GM19438 (cell line): ENCODE data around the gene DRC1.

Source experiments
- ATAC-seq: cut with Tn5 transposase; IDR thresholded peaks from one replicate; pipeline ENCODE4 v1.9.1; 2021; ENCODE audit warnings: low read depth; ENCODE audit not compliant: unreplicated experiment

Gene DRC1

DNA sequence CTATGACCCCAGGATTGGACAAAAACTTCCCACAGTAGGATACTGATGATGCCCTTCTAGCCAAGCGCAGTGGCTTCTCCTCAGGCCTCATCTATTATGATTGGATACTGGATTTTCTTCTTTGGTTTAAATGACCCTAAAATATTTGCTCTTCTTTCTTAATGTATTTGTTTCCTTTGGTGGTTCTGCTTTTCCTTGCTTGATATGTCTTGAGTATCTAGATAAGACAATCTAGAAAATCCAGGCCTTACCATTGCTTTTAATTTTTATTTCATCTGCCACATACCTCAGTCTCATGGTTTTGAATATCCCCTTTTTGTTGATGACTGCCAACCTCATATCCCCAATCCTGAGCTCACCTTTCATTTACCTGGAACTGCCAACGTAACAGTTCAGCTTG, 40.6 kb downstream of the DRC1 start:
- no peak for ATAC-seq

DNA sequence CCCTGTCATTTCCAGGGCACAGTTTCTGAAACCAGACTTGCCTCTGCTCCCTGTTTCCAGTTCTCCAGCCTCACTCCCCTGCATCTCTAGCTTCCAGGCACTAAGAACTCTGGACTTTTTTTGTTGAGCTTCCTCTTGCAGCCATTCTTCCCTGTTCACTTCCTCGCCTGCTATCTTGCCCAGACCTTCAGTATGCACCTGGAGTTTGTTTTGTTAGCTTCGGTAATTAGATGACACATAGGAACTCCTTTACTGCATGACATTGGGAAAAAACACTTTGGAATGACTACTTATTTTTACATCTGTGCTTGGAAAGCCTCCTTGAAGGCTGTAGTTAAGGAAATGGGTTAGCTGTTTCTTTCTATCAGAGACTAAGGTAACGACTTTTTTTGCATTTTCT, 41.0 kb downstream of the DRC1 start:
- ATAC-seq: no peak

DNA sequence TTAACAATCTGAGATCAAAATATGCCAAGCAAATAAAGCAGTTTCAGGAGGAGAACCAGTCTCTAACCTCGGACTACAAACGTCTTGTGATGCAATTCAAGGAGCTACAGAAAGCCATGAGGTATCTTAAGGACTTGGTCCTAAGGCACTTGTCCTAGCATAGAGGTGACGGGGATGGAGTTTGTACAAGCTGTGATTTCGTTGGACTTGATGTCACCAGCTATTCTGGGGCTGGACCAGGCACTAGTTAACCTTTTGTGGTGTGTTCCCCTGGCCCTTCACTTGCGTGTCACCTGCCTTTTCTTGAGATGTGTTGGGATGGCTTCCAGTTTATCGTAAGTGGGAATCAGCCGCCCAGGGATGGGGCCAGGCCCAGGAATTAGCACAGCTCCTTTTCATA, 42.5 kb downstream of the DRC1 start:
- ATAC-seq: no peak

DNA sequence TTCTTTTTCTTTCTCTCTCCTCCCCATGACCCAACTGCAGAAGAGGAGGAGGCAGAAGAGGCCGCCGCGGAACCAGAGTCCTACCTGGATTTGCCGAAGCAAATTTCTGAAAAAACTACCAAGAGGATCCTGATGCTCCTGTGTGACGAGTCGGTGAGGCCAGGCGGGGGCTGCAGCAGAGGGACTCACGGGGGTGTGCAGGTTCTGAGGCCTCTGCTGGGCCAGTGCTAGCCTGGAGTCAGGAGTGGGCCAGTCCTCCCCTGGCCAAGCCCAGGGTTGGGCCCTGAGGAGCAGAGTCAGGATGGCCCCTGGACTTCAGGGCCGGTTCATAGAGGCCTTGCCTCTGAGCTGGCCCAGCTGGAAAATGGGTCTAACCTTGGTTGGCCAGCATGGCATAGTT, 46.9 kb downstream of the DRC1 start:
- ATAC-seq: no peak

DNA sequence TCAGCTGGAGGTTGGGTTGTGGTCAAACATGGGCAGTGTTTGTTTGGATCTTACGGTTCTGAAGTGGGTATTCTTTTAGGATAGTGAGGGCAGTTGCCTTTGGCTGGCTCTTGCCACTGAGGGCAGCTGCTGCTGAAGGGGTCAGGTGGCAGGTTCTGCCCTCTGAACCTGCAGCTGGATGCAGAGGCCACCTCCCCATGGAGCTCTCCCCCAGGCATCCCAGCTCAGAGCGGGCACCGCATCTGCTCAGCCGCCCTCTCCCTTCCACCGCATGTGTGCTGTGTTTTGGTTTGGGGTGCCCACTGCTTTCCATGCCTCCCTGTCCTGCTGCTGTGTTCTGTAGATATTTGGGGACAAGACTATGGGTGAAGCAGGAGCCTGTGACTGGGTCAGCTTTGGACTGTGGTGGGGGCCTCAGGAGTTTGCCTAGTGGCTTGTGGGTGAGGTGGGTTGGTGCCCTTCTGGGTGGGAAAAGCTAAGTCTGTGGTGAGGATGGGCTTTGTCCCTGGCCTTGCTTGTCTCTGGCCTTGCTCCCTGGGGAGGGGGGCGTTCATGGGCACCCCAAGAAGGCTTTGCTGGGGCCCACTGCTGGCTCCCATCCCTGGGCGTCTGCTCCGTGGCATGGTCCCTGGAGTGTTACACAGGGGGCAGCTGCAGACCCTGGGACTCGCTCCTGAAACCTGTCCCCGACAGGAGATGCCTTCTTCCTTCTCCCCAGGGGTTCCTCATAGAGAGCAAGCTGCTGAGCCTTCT, 47.7 kb downstream of the DRC1 start:
- no peak for ATAC-seq

DNA sequence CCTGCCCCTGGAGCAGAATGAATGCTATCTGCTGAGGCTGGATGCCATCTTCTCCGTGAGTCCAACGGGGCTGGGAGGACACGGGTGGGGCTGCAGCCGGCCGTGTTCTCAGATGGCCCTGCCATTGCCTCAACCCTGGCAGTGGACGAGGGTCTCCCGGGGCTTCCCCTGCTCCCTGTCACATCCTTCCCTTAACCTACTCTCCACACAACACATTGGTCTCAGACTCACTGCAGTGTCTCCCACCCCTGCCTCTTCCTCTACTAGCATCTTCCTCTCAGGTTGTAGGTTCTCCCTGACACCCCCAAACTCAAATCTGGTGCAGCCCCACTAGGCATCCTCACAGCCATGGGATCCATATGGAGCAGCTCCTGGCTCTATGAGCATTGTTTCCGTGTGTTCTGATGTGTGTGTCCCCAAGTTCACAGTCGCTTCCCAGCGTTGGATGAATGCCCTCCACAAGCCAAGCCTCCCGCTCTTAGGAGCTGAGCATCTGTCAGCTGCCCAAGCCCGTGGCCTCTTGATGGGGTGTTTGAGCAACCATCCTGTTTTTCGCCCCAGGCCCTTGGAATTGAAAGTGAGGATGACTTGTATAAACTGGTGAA, 48.4 kb downstream of the DRC1 start:
- no peak for ATAC-seq

DNA sequence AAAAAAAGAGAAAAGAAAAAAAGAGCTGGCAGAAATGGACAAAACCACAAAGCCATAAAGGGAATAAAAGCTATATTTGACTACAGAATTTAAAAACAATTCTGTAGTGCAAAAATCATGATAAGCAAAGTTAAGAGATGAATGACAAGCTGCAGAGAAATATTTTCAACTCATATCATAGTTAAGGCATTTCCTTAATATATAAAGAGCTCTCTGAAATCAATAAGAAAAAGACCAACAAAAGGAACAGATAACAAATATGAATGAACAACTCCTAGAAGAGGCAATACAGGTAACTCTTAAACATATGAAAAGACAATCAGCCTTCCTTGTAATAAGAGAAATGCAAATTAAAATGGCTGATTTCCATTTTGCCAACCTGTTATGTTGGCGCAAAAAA, 50.0 kb downstream of the DRC1 start:
- no peak for ATAC-seq

DNA sequence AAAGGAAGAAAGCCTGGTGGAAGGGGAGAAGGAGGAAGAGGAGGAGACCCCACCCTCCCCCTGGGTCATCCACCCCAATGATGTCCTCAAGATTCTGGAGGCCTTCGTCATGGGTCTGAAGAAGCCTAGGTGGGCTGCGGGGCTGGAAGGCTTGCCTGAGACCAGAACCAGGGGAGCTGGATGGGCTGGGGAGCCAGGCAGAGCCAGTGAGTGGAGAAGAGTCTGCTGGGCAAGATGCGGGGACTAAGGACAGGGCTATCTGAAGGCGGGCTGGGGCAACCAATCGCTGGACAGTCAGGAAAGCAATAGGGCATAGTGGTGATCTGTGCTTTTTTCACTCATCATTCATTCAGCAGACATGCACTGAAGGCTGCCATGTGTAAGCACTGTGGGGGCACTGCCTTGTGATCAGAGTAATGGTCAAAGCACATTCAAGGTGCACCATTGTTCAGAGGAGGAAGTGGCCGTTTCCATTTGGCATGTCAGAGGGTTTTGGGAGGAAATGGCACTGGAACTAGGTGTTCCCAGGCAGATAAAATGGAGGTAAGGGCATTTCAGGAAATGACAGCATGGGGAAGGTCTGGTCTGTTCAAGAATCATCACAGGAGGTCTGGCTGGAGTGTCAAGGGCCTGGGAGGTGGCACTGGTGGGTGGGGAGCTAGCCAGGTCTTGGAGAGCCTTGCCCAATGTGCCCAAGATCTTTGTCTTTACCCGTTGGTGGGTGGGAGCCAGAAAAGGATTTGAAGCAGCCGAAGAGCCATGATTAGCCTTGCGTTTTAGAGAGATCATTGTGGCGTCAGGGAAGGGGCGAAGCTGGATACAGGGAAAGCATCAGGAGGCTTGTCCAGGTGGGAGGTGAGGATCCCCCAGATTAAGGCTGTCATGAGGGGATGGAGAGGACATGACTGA, 52.0 kb downstream of the DRC1 start:
- no peak for ATAC-seq

DNA sequence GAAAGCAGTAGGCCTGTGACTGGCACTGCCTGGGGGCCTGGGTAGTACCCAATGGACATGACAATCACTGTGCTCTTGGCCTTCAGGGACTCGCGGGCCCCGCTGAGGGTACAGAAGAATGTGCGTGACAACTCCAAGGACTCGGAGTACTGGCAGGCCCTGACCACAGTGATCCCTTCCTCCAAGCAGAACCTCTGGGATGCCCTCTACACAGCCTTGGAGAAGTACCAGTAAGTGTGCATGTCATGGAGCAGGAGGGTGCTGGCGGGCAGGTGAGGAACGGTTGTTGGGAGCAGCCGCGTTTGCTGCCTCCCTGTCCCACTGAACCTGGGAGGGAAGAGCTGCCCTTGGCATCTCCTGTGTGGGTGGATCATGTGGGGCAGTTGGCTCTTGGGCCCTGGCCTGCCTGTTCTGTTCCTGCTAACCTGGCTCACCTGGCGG, 52.9 kb downstream of the DRC1 start:
- ATAC-seq: no peak

DNA sequence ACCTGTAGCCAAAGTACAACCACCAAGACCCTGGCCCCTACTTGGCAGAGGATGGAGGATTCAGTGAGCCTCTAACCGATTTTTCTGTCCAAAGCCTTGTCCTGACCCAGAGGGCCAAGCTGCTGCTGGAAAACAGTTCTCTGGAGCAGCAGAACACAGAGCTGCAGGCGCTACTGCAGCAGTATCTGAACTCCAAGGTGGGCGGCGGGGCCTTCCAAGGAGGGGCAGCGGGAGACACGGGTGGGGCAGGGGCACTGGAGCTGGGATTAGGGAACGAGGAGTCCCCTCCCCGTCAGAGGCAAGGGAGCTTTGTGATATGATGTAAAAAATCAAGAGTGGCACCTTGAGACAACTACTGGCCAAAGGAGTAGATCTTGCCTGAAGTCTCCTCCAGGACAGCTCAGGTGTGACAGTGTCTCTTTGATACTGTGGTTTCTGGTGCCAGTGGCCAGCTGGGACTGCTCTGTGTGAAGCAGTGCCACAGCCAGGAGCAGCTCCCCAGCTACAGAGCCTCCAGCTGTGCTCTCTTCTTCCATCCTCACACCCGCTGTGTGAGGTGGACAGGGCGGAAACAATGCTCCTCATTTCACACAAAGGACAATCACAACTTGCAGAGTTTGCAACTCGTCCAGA, 53.4 kb downstream of the DRC1 start:
- no peak for ATAC-seq

DNA sequence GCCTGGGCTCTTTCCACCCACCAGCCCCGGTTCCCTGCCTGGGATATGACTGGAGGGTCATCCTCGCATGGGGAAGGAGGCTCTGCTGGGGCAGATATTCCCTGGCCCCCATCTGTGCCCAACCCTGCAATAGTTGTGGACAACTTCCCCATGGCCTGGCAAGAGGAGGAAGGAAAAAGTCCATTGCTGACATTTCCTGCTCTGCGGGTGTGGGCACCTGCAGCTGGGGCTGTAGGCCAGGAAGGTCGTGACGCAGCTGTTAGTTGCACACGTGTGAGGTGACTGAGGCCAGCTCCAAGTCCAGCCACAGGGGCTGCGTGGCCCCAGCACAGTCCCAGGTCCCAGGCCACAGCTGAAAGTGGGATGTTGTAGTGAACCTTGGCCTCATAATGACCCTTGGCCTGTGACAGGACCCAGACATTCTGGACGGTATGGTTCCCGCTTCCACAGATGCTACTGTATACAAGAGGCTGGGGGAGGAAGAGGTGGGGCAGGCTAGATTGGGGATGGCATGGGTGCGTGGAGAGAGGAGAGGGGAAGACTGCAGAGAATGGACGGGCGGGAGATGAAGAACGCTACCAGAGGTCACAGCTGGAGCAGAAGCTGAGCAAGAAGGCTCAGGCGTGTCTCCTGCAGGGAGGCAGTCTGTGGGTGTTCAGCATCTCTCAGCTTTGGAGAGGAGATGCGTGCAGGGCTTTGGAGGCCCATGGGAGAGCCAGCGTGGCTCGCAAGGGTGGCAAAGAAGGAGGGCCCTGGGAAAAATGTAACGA, 54.1 kb downstream of the DRC1 start:
- ATAC-seq: no peak

DNA sequence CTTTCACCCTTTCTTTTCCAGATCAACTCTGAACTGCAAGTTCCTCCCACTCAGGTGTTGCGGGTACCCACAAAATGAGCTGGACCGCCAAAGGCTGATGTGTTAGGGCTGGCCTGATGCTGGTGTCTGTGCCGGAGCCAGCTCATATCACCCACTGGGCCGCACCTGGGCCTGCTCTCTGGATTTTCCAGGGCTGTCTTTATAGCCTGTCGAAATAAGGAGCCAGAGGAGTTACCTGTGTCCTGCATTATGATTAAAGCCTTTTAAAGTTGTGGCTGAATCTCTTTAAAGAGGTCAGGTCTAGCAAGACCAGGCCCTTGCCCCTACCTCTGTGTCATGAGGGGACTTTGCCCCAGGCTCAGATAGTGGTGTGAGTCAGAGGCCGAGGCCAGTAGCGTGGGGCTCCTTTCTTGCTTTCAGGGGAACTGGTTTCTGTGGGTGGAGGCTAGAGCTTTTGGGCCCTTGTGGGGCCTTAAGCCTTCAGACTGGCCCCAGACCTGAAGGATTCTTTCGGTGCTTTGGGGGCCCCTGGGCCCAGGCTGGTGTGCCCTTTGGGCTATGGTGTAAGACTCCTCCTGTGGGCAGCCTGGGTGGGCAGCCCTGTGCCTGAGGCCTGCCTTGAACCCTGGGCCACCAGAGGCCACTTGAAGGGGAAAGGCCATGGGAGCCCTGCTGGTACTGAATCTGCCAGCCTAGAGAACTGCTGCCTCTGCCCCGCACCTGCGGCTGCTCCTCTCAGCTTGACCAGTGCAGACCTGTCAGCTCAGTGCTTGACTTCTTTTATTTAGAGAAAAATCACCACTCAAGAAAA, 54.9 kb downstream of the DRC1 start:
- no peak for ATAC-seq

DNA sequence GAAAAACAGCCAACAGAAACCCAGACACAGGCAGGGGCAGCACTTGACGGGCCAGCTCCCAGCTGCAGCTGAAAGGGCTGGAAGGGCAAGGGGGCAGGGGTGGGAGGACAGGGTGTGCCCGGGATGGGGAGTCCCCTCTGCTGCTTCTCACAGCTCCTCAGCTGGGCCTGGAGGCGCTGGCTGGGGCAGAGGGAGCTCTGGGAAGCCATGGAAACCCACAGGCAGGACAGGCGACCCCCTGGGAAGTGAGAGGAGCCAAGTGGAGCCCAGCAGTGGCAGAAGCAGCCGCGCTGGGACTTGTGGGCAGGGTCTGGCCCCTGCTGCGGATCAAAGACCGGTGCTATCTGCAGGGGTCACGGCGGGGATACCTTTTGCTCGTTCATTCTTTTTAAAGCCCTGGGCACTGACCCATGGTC, 55.5 kb downstream of the DRC1 start:
- ATAC-seq: no peak

DNA sequence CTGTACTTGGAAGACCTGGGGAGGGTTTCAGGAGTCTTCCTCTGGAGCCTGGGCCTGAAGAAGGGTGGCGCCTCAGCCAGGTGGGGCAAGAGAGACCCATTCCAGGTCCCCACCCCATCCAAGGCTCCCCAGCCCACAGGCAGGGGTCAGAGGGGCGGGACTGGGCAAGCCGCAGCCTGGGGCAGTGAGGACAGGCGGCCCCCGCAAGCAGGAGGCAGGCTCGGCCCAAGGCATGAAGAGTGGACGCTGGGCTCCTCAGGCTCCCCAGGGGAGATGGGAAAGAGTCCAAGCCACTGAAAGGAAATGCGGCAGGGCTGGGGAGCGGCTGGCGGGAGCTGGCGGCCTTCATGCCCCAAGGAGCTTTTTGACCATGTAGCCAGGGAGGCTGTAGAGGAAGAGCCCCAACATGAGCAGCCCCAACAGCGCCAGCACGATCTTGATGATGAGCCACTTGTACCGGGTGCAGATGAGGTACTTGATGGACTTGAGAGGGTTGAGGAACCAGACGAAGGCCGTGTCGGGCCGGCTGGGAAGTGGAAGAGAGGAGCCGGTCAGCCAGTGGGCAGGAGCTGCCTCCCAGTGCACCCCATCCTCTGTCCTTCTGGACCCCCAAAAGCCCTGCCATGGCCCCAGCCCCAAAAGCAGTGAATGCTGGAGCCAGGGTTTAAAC, 56.1 kb downstream of the DRC1 start:
- no peak for ATAC-seq

DNA sequence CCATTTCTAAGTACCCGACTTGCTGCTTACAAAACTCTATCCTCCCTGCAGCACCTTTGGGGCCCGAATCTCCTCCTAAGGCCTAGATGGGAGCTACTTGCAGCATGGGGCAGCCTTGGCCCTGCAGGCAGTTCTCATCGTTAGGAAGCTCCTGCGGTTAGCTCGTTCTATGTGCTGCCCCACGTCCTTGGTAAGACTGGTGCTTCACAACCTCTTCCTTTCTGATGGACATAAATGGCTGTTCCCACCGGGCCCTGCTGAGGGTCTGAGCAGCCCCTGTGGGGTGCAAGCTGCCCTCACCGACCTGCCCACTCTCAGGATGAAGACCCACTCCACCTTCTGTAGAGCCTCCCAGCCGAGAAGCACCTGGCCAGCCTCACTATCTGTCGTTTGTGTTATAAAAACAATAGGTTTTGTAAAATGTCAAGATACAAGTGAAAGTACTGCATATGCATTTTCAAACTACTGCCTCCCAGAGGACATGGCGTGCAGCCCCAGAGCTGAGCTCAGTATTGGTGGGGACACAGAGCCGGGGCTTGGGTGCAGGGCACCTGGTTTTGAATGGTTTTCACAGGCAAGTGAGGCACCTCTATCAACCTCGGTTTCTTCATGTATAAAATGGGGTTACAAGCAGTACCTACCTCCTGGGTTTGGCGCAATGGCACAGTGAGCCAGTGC, 56.8 kb downstream of the DRC1 start:
- no peak for ATAC-seq

DNA sequence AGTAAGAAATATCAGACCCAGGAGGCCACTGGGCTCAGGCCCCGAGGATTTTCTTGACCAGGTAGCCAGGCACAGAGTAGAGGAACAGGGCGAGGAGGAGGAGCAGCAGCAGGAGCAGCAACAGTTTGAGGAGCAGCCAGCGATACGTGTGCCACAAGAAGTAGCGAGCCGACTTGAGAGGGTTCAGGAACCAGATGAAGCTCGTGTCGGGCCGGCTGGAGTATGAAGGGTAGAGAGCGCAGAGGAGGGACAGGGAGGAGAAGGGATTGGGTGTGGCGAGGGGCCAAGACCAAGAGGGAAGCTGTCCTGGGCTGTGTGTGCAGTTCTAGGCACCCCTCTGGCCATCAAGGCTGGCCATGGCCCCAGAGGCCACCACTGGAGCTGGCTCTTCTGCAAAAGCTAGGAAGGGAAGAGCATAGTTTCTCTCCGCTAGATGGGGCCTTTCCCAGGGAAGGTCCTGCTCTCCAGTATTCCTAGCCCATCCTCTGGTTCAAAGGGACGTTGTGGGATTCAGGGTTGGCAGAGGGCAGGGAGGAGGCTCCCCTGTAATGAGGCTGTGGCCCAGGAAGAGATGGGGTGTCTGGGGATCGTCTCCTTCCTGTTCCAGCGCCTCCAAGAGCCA, 58.4 kb downstream of the DRC1 start:
- ATAC-seq: no peak

DNA sequence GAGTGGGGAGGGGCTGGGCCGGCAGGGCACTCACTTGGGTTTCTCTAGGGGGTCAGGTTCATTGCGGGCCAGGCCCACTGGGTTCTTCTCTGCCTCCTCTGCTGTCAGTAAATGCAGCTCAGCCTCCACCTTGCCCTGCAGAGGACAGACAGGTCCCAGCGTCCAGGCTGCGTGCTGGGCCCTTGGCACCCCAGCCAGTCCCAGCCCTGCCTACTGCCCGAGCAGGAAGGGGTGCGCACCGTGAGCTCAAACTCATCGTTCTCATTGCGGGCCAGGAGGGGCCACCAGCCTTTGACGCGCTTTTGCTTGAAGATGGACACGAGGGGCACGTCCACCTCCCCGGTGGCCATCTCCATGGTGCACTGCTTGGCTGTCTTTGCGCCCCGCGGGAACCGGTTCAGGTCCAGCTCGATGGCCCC, 58.9 kb downstream of the DRC1 start:
- ATAC-seq: no peak

DNA sequence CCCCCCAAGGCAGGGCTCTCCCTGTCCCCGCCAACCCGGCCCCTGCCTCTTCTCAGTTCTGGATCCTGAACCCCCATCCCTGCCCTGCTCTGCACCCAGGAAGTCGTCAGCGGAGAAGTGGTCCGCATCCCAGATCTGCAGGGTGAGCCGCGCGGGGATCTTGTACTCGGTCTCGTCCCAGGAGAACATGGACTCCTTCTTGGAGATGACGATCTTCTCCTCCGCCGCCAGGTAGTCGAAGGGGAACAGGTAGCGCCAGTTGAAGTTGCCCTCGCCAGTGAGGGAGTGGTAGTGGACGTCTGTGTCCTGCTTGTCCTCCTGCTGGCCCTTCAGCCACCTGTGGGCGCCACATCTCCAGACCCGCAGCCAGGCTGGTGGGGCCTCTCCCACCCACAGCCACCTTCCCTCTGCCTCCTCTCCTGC, 59.9 kb downstream of the DRC1 start:
- ATAC-seq: no peak
